SH-SY5Y (cell line): Measurements from ENCODE around the gene ALAS1.

Experiments
- GATA2 ChIP-seq: IDR thresholded peaks from 2 replicates; pipeline ENCODE4 v1.6.1; 2011; ENCODE audit warnings: mild to moderate bottlenecking, low read depth, low read length
- GATA3 ChIP-seq: IDR thresholded peaks from 2 replicates; pipeline ENCODE4 v1.6.1; 2011; ENCODE audit warnings: low read depth, mild to moderate bottlenecking, low read length, moderate library complexity

- TF ChIP-seq GATA3, result no peak
- TF ChIP-seq GATA2, result no peak
Measured at GRCh38 chr3:52174896-52175295, 23.1 kb upstream of the ALAS1 start.
